Transverse colon (tissue), 4 donors: ENCODE measurements around the gene P2RX2.

ENCODE experiments used
- CTCF ChIP-seq, 5 experiments: fragments of 200-600 bp in 3 of 5; fragments of 450-650 bp in 2 of 5; sonication (generic) in 3 of 5; IDR thresholded peaks; 1 replicate in 2 of 5; 2 replicates in 3 of 5; pipeline ENCODE4 v1.5.1; 2016 to 2017; ENCODE audit warnings: antibody characterized with exemption in 5 of 5, inconsistent platforms in 3 of 5, mild to moderate bottlenecking in 2 of 5, moderate library complexity in 1 of 5
- EP300 ChIP-seq: sonication (generic); formaldehyde crosslinking; IDR thresholded peaks from one replicate; pipeline ENCODE4 v1.6.1; 2017; ENCODE audit warnings: antibody characterized with exemption, low read depth
- POLR2A ChIP-seq: fragments of 450-650 bp; IDR thresholded peaks from one replicate; pipeline ENCODE4 v1.6.1; 2016; ENCODE audit warnings: antibody characterized with exemption, mild to moderate bottlenecking, moderate library complexity
- POLR2AphosphoS5 ChIP-seq, 3 donors: sonication (generic); formaldehyde crosslinking; IDR thresholded peaks; one replicate each; pipeline ENCODE4 v1.6.1; 2016; ENCODE audit warnings: antibody characterized with exemption in 3 of 3

DNA sequence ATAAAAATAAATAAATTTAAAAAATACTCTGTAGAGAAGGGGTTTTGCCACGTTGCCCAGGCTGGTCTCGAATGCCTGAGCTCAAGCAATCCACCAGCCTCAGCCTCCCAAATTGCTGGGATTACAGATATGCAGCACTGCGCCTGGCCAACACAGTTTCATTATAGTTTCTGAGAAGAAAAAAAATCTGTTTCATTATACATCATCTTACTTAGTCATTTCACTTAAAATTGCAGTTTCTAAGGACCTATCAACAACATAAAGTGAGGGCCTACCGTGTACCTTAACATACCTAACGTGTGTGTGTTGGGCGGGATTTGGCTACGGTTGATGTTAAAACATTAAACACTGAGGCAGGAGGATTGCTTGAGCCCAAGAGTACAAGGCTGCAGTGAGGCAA is 28.3 kb downstream of the P2RX2 start:
- TF ChIP-seq CTCF (IDR thresholded peaks at IDR 0.05) (no peak), POLR2A (no peak), POLR2AphosphoS5 (IDR thresholded peaks at IDR 0.05) (no peak), EP300 (no peak)
